Gastrocnemius medialis (tissue), 4 donors: Measurements from ENCODE around the gene LTBP4.

Source experiments
- CTCF ChIP-seq, 5 experiments: fragments of 450-650 bp in 3 of 5; fragments of 200-600 bp in 2 of 5; sonication (generic) in 2 of 5; IDR thresholded peaks in 4 of 5; conservative IDR thresholded peaks in 1 of 5; 1 replicate in 4 of 5; 2 replicates in 1 of 5; pipeline ENCODE4 v1.5.1; 2016 to 2019; ENCODE audit warnings: antibody characterized with exemption in 5 of 5, mild to moderate bottlenecking in 3 of 5, moderate library complexity in 3 of 5
- POLR2A ChIP-seq, 2 donors: fragments of 450-650 bp; IDR thresholded peaks; one replicate each; pipeline ENCODE4 v1.6.1; 2017; ENCODE audit warnings: antibody characterized with exemption in 2 of 2, mild to moderate bottlenecking in 2 of 2, moderate library complexity in 2 of 2

GRCh38 chr19:40594657-40595091 lies 6.5 kb upstream of the LTBP4 start:
- TF ChIP-seq CTCF (IDR thresholded peaks at IDR 0.05 in 4 of 5, conservative IDR thresholded peaks at IDR 0.05 in 1 of 5) = no peak
- TF ChIP-seq POLR2A (IDR thresholded peaks at IDR 0.05) = no peak
